ENCODE results near the gene SLC7A1. TPM values are rescaled to one million over a fixed set of nuclear protein-coding genes. Genes with fewer than 3 reads are reported as not detected.

The SLC7A1 gene
- total RNA-seq, 2 donors from 2014 or later = 8.6 to 19.5 TPM

DNA sequence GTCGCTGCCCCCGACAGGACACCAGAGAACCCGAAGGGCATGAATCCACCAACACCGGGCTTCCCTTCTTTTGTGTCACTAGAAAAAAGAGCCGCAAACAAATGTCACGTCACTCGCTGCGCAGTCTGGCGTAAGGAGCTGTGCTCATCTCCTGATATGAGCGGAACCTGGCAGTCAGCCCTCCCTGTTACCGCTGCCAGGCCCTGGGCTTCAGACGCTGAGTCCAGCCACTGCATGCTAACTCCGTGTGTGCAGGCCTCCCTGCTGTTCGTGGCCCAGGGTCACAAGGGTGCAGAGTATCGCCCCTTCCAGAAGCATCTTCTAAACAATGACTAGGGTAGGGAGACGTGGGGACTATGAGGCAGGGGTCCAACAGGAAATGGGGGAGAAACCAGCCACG, 71.3 kb downstream of the SLC7A1 start:
- Histone ChIP-seq H3K9me3 (no peaks in the 10 kb centered on the region), H3K4me1 (peaks cover 0 to 19% of the 10 kb centered on the region in 2 donors), H3K27ac (peak overlapping the region; percentile 77 to 84), H3K27me3 (no peaks in the 10 kb centered on the region), H3K36me3 (peaks cover 41% of the 10 kb centered on the region), H3K4me3 (peak overlapping the region in 1 of 2 donors; percentile 29)
- peak; percentile 95 for DNase-seq (ENCODE audit: low spot score)
- no peak for TF ChIP-seq CTCF (IDR thresholded peaks at IDR 0.05)

GRCh38 chr13:29523199-29523961, 72.1 kb downstream of the SLC7A1 start:
- H3K9me3 ChIP-seq = no peaks in the 10 kb centered on the region
- peaks cover 0 to 19% of the 10 kb centered on the region in 2 donors for H3K4me1 ChIP-seq
- peak overlapping the region in 1 of 2 donors; percentile 29 for H3K4me3 ChIP-seq
- peak; percentile 91 for DNase-seq (ENCODE audit: low spot score)
- no peak for TF ChIP-seq CTCF (IDR thresholded peaks at IDR 0.05)
- H3K27ac ChIP-seq = peak overlapping the region; percentile 77 to 84
- no peaks in the 10 kb centered on the region for H3K27me3 ChIP-seq
- H3K36me3 ChIP-seq = peaks cover 36% of the 10 kb centered on the region

GRCh38 chr13:29522044-29522685, 73.3 kb downstream of the SLC7A1 start:
- DNase-seq (ENCODE audit: low spot score) = peak; percentile 69
- Histone ChIP-seq H3K27me3 (no peaks in the 10 kb centered on the region), H3K4me3 (no peak overlapping the region), H3K4me1 (peaks cover 0 to 19% of the 10 kb centered on the region in 2 donors), H3K36me3 (peaks cover 33% of the 10 kb centered on the region), H3K27ac (peak overlapping the region; percentile 44 to 84), H3K9me3 (no peaks in the 10 kb centered on the region)
- no peak for TF ChIP-seq CTCF (IDR thresholded peaks at IDR 0.05)

DNA sequence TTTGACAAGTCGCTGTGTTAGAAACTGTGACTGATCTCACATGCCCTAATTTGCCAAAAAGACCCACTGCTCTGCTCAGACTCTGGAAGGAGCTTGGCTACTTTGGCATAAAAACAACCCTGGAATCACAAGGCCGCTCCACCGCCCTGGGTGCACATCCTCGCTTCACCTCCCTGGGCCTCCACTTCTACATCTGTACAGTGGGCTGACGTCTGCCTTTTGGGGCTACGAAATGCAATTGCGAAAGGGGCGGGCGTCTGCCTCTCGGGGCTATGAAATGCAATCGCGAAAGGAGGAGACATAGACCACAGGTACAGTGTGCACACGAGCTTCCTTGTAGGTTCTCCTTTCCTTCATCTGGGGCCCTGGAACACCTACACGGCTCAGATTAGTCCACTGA, 74.2 kb downstream of the SLC7A1 start:
- Histone ChIP-seq H3K4me1 (peaks cover 0 to 19% of the 10 kb centered on the region in 2 donors), H3K36me3 (peaks cover 36% of the 10 kb centered on the region), H3K27me3 (no peaks in the 10 kb centered on the region), H3K4me3 (no peak overlapping the region), H3K27ac (no peak overlapping the region), H3K9me3 (no peaks in the 10 kb centered on the region)
- TF ChIP-seq CTCF (IDR thresholded peaks at IDR 0.05) = no peak
- DNase-seq (ENCODE audit: low spot score) = no peak

DNA sequence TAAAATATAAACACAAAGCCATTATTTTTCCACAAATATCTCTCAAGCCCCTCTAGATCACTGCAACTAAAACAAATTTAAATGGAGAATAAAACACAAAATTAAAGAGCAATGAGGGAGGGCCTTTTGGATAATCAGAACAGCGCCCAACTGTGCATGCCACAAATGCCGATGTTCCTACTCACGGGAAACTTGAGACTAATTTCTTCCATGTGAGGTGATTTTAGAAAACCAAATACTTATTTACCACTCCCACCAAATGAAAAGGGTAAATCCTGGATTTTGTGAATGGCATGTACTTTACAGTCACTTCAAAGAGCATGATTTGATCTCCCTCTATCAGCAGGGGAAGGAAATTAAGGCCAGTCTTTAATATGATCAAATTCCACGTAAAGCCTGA, 74.8 kb downstream of the SLC7A1 start:
- H3K27ac ChIP-seq = no peak overlapping the region

More for the DNA sequence above, 74.8 kb downstream of the SLC7A1 start:
- TF ChIP-seq CTCF (IDR thresholded peaks at IDR 0.05) = no peak
- Histone ChIP-seq H3K4me1 (peaks cover 0 to 19% of the 10 kb centered on the region in 2 donors), H3K9me3 (no peaks in the 10 kb centered on the region), H3K27me3 (no peaks in the 10 kb centered on the region), H3K36me3 (peaks cover 42% of the 10 kb centered on the region), H3K4me3 (no peak overlapping the region)
- DNase-seq (ENCODE audit: low spot score) = no peak
